Spleen (tissue), 7 donors: ENCODE results near the gene SPPL2C.

Experiments
- CTCF ChIP-seq, 11 experiments: fragments of 200-600 bp in 7 of 11; fragments of 450-650 bp in 4 of 11; sonication (generic) in 4 of 11; IDR thresholded peaks in 8 of 11; conservative IDR thresholded peaks in 3 of 11; 1 replicate in 7 of 11; 2 replicates in 4 of 11; pipeline versions ENCODE4 v1.4.0 to v1.8.0; 2016 to 2021; ENCODE audit warnings: antibody characterized with exemption in 11 of 11, inconsistent platforms in 4 of 11, mild to moderate bottlenecking in 1 of 11
- POLR2AphosphoS5 ChIP-seq, 3 donors: sonication (generic); formaldehyde crosslinking; IDR thresholded peaks; one replicate each; pipeline ENCODE4 v1.5.1; 2017; ENCODE audit warnings: antibody characterized with exemption in 3 of 3
- donor health status: DM: no; HTN: no; CAD: no; lungs with moderate emphysema.
- donor health status: DM: no; HTN: no; CAD: no.
- donor health status: DM: no; HTN: no; CAD: no.

GRCh38 chr17:45821147-45821546 lies 23.5 kb upstream of the SPPL2C start:
- TF ChIP-seq CTCF (IDR thresholded peaks at IDR 0.05 in 8 of 11, conservative IDR thresholded peaks at IDR 0.05 in 3 of 11) (no peak), POLR2AphosphoS5 (IDR thresholded peaks at IDR 0.05) (no peak)
